Retinal pigment epithelial cell (primary cell): ENCODE results near the gene TOR4A.
A peak's percentile ranks its signal among the peaks of the same experiment; 100 is the strongest.
"Not testable (repeated sequence)": the region's sequence is repeated elsewhere in the genome, so short reads cannot be mapped to it uniquely, and the experiment has no call there.

Source experiments
- DNase-seq: peaks from one replicate; pipeline ENCODE4 v3.0.0-alpha.2; 2010; ENCODE audit warnings: low read depth
- H3K4me3 ChIP-seq: 2 replicates; pipeline ENCODE4 v1.5.1; 2011; ENCODE audit warnings: mild to moderate bottlenecking, low read length, control low read depth, moderate library complexity
- TF ChIP-seq, protein P1 (sequence below): conservative IDR thresholded peaks from 2 replicates; pipeline ENCODE4 v1.5.1; 2011; ENCODE audit warnings: low read depth, low read length, control low read depth, inconsistent platforms

Gene TOR4A

DNA sequence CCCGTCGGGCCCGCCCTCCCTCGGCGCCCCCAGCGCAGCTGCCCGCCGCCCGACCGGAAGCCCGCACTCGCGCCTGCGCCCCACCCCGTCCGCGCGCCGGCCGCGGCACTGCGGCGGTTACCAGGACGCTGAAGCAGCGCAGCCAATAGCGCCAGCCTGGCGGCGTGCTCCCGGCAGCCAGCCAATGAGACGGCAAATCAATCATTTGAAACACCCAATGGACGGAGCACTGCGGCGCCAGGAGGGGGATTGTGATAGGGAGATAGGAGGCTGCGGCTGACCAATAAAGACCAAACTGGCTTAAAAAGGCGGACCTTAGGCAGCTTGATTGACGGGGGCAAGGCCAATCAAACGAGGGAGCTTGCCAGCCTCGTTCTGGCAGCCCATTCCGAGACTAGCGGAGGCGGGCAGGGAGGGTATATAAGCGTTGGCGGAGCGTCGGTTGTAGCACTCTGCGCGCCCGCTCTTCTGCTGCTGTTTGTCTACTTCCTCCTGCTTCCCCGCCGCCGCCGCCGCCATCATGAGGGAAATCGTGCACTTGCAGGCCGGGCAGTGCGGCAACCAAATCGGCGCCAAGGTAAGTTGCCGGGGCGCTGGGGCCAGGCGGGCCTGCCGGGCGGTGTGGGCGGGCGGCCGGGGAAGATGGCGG lies 36.6 kb upstream of the TOR4A start, which contains the start of gene TUBB4B:
Gene TUBB4B (plus strand): TSS at position 447 of the 649 bp plus-strand sequence. CDS start 74 bp downstream, at position 521.
- TF ChIP-seq, protein P1, sequence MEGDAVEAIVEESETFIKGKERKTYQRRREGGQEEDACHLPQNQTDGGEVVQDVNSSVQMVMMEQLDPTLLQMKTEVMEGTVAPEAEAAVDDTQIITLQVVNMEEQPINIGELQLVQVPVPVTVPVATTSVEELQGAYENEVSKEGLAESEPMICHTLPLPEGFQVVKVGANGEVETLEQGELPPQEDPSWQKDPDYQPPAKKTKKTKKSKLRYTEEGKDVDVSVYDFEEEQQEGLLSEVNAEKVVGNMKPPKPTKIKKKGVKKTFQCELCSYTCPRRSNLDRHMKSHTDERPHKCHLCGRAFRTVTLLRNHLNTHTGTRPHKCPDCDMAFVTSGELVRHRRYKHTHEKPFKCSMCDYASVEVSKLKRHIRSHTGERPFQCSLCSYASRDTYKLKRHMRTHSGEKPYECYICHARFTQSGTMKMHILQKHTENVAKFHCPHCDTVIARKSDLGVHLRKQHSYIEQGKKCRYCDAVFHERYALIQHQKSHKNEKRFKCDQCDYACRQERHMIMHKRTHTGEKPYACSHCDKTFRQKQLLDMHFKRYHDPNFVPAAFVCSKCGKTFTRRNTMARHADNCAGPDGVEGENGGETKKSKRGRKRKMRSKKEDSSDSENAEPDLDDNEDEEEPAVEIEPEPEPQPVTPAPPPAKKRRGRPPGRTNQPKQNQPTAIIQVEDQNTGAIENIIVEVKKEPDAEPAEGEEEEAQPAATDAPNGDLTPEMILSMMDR = no peak
- peak; percentile 99 for DNase-seq
- peak within 1 kb of the TSS; percentile 77 for H3K4me3 ChIP-seq

DNA sequence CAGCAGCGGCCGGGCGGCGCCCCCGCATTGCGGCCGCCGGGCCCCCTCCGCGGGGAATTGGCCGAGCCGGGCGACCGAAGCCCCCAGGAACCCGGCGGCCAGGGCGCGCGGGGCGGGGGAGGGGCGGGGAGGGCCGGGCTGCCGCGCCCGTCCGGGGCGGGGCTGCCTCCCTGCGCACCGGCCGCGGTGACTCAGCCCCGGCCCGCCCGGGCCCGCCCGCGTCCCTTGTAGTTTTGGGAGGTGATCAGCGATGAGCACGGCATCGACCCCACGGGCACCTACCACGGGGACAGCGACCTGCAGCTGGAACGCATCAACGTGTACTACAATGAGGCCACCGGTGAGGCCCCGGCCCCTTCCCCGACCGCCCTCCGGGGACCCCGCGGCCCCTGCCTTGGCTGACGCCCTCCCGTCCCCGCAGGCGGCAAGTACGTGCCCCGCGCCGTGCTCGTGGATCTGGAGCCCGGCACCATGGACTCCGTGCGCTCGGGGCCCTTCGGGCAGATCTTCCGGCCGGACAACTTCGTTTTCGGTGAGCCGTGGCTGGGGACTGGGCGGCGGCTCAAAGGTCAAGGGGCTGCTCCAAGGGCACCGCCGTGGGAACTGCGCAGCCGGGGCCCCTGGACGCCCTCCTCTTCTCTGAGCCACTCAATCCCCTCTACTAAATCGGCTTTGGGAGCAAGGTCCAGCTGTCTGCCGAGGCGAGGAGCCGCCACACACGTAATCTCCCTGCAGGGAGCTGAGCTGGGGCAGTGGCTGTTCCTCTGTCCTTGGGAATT lies 35.8 kb upstream of the TOR4A start:
- DNase-seq = no peak
- TF ChIP-seq, protein P1 = no peak

DNA sequence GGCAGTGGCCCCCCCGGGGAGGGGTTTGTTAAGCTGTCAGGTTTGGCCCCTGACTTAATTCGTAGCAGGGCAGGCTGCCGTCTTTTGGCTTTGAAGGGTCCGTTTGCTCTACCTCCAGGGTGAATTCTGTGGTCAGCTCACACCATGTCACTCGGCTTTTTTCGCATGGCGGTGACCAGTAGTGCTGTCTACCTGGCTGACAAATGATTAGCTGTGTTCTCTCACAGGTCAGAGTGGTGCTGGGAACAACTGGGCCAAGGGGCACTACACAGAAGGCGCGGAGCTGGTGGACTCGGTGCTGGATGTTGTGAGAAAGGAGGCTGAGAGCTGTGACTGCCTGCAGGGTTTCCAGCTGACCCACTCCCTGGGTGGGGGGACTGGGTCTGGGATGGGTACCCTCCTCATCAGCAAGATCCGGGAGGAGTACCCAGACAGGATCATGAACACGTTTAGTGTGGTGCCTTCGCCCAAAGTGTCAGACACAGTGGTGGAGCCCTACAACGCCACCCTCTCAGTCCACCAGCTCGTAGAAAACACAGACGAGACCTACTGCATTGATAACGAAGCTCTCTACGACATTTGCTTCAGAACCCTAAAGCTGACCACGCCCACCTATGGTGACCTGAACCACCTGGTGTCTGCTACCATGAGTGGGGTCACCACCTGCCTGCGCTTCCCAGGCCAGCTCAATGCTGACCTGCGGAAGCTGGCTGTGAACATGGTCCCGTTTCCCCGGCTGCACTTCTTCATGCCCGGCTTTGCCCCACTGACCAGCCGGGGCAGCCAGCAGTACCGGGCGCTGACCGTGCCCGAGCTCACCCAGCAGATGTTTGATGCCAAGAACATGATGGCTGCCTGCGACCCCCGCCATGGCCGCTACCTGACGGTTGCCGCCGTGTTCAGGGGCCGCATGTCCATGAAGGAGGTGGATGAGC lies 35.0 kb upstream of the TOR4A start:
- DNase-seq = no peak
- peak overlapping the region; percentile 77 for H3K4me3 ChIP-seq
- TF ChIP-seq, protein P1 = no peak

More for the DNA sequence above, 35.8 kb upstream of the TOR4A start:
- peak overlapping the region; percentile 77 for H3K4me3 ChIP-seq

DNA sequence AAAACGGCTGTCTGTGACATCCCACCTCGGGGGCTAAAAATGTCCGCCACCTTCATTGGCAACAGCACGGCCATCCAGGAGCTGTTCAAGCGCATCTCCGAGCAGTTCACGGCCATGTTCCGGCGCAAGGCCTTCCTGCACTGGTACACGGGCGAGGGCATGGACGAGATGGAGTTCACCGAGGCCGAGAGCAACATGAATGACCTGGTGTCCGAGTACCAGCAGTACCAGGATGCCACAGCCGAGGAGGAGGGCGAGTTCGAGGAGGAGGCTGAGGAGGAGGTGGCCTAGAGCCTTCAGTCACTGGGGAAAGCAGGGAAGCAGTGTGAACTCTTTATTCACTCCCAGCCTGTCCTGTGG lies 34.3 kb upstream of the TOR4A start:
- DNase-seq = not testable (repeated sequence)
- H3K4me3 ChIP-seq = peak overlapping the region; percentile 77

DNA sequence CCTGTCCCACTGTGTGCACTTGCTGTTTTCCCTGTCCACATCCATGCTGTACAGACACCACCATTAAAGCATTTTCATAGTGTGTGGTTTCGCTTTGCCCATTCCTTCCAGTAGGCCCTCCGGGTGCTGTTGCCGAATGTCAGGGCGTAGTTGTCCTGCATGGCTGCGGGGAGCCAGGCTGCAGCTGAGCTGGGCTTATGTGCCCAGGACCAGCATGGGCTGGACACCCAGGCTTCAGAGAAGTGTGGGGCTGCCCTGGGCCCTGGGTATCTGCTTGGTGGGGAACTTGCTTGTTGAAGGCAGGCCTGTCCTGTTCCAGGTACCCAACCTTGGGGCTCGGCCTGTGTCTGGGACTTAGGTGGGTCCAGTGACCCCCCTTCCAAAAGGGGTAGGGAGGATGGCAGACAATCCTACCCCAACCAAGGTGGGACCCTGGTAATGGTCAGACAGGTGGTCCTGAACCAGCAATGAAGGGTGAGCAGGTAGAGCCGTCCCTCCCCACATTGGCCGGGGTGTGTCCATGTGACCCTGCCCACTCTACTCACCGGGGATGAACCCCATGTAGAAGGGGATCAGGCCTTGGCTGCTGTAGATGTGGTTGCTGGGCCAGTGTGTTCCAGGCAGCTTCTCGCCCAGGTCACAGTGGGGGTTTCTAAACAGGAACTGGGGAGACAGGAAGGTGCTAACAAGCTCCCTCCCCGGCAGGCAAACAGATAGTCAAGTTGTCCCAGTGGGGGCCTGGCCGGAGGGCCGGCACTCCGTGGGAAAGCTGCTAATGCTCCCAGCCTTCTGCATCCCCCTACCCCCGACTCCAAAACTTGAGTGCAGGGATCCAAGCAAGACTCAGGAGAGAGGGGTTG lies 33.7 kb upstream of the TOR4A start:
- TF ChIP-seq, protein P1 = no peak
- no peak for DNase-seq
- no peak overlapping the region for H3K4me3 ChIP-seq

DNA sequence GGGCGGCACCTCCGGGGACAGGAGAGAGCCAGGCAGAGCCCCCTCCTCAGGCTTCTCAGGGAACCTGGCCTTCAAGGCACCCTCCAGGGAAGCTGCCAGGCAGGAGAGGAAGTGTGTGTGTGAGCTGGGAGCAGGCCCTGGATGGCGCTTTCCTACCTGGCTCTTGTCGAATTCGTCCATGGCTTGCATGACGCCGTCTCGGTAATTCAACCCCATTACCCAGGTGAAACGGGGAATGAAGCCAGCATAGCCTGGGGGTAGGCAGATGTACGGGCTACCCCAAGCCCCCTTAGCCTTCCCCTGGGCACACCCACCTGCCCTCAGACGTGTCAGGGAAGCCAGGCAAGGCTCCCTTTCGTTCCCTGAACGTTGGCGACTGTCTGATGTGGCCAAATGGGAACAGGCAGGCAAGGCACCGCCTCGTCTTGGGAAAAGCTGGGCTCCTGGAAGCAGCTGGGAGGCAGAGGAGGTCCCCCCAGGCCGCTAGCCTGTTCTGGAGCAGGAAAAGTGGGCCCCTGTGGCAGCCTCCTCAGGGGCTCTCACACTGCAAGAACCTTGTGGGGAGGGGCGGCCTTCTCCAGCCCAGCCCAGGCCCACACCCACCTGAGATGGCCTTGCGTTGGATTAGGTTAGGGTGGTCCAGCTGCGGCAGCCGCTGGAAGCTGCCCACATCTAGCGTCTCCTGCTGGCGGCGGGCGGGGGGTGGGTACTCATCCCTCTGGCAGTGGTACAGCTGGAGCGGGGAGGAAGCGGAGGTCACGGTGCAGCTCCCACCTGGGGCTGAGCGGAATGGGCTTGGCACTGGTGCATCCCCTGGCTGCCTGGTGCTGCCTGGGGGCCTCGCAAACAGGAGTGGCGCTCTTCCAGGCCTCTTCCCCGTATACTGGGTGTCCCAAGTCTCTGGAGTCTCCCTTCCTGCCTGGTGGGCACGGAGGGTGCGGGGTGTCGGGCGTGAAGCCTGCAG lies 32.8 kb upstream of the TOR4A start:
- no peak for DNase-seq
- no peak overlapping the region for H3K4me3 ChIP-seq
- TF ChIP-seq, protein P1 = peak; percentile 3
